OCI-LY7 (cell line): Measurements from ENCODE around the gene IQSEC1. TPM values are rescaled to one million over a fixed set of nuclear protein-coding genes. Genes with fewer than 3 reads are reported as not detected.

Experiments
- BruUV-seq: library from RNA; stranded (reverse); fragments of 400-500 nt; replicated peaks from 2 replicates; lab custom pipeline; 2021; lab: Mats Ljungman, UMichigan
- CTCF ChIA-PET: fragments of 300-600 bp; sonication (Branson Sonifier 250); formaldehyde crosslinking; loops from one replicate; lab custom pipeline; 2022; ENCODE audit warnings: antibody characterized with exemption; ENCODE audit not compliant: unreplicated experiment; lab: Charles Lee
- POLR2A ChIA-PET: fragments of 300-600 bp; sonication (Branson Sonifier 250); formaldehyde crosslinking; loops from one replicate; lab custom pipeline; 2022; ENCODE audit warnings: antibody characterized with exemption; lab: Charles Lee
- DNase-seq: peaks from one replicate; pipeline ENCODE4 v3.0.0-alpha.2; 2015; ENCODE audit warnings: low spot score
- H2AFZ ChIP-seq: fragments of 200-600 bp; sonication (generic), shearing (Covaris generic); 2 replicates; pipeline ENCODE4 v1.6.1; 2014; ENCODE audit warnings: mild to moderate bottlenecking, antibody characterized with exemption, low read length, moderate library complexity
- H3K27ac ChIP-seq: fragments of 200-600 bp; sonication (generic); 2 replicates; pipeline ENCODE4 v1.5.1; 2014; ENCODE audit warnings: mixed run types, low read depth, mild to moderate bottlenecking, moderate library complexity, low read length, inconsistent platforms; ENCODE audit not compliant: poor library complexity, severe bottlenecking
- H3K36me3 ChIP-seq: fragments of 200-600 bp; sonication (generic); 2 replicates; pipeline ENCODE4 v1.6.1; 2014; ENCODE audit warnings: mild to moderate bottlenecking, antibody characterized with exemption, low read length, moderate library complexity, mixed read lengths; ENCODE audit not compliant: insufficient read depth
- H3K4me1 ChIP-seq: fragments of 200-600 bp; sonication (generic); 2 replicates; pipeline ENCODE4 v1.5.1; 2014; ENCODE audit warnings: mild to moderate bottlenecking, low read length; ENCODE audit not compliant: insufficient read depth, poor library complexity, severe bottlenecking
- H3K4me2 ChIP-seq: fragments of 200-600 bp; sonication (generic); 2 replicates; pipeline ENCODE4 v1.6.1; 2014; ENCODE audit warnings: mild to moderate bottlenecking, low read length
- H3K4me3 ChIP-seq: fragments of 200-600 bp; sonication (generic); 2 replicates; pipeline ENCODE4 v1.5.1; 2014; ENCODE audit warnings: mild to moderate bottlenecking, low read depth, low read length; ENCODE audit not compliant: poor library complexity, severe bottlenecking
- H3K79me2 ChIP-seq: fragments of 200-600 bp; sonication (generic); 2 replicates; pipeline ENCODE4 v1.6.1; 2016; ENCODE audit warnings: low read depth, mild to moderate bottlenecking, low read length, moderate library complexity, mixed read lengths; ENCODE audit not compliant: insufficient read depth
- H3K9me2 ChIP-seq: fragments of 200-600 bp; sonication (generic); 2 replicates; pipeline ENCODE4 v1.6.1; 2016; ENCODE audit warnings: mild to moderate bottlenecking, low read length, mixed read lengths; ENCODE audit not compliant: insufficient read depth
- H3K9me3 ChIP-seq: fragments of 200-600 bp; sonication (generic); 2 replicates; pipeline ENCODE4 v1.6.1; 2014; ENCODE audit warnings: mild to moderate bottlenecking, mixed run types, low read length, mixed read lengths
- H4K20me1 ChIP-seq: fragments of 200-600 bp; sonication (generic); 2 replicates; pipeline ENCODE4 v1.6.1; 2014; ENCODE audit warnings: mild to moderate bottlenecking, antibody characterized with exemption, low read length, moderate library complexity, mixed read lengths; ENCODE audit not compliant: insufficient read depth
- CTCF ChIP-seq: fragments of 200-600 bp; sonication (generic); conservative IDR thresholded peaks from 2 replicates; pipeline ENCODE4 v1.5.1; 2014; ENCODE audit warnings: mild to moderate bottlenecking, antibody characterized with exemption, low read length, moderate library complexity, mixed read lengths
- EZH2phosphoT487 ChIP-seq: fragments of 200-600 bp; sonication (generic); IDR thresholded peaks from 2 replicates; pipeline ENCODE4 v1.6.1; 2018; ENCODE audit warnings: low read depth, borderline replicate concordance, mild to moderate bottlenecking, mixed run types, antibody characterized with exemption, low read length, moderate library complexity, mixed read lengths
- intact Hi-C: fragments of 100-400 bp; cut with micrococcal nuclease; formaldehyde crosslinking; loops from one replicate; pipeline ENCODE4 v1.10.0; 2022; ENCODE audit not compliant: unreplicated experiment
- total RNA-seq, 2 experiments: library from RNA; depleted of rRNA in 1 of 2; stranded (reverse); fragments of >200 nt in 1 of 2; shearing (Covaris generic) in 1 of 2; gene quantifications; 2 replicates each; pipeline ENCODE4 v1.2.3, GENCODE V29; 2014 to 2022

Gene IQSEC1
- total RNA-seq, 2 experiments from 2014 or later = 25.2 to 70.1 TPM

DNA sequence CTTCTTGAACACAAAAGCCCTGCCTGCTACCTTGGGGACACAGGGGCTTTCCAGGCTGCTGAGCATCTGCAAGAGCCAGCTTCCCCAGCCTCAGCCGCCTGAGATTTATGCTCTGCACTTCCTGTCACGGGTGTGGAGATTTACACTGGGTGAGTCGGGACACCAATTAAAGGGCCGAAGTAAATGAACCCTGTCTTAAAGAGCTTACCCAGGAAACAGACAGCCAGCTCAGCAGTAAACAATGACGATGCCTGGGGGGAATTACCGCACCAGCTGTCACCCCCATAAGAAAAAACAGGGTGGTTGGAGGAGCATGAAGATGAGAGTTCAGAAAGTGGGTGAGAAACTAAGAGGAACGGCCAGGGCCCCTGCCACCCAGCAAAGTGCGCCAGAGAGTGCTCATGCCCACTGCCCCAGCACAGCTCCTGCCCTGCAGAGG, 37.5 kb upstream of the IQSEC1 start:
- POLR2A ChIA-PET = interaction anchor here (0.5 to 2.1 kb wide), 8 partner anchors 9 to 334 kb away, joined by 3 to 9 read pairs (median 6); no protein-coding TSS in a partner anchor
- peak overlapping the region; percentile 67 for H3K4me2 ChIP-seq
- CTCF ChIA-PET = interaction anchor here (0.6 to 1.4 kb wide), 3 partner anchors 9 to 343 kb away, joined by 3 to 12 read pairs (median 4); no protein-coding TSS in a partner anchor
- no TSS peak for BruUV-seq
- H3K9me3 ChIP-seq = no peaks in the 10 kb centered on the region
- no peaks in the 10 kb centered on the region for H3K79me2 ChIP-seq
- DNase-seq = peak; percentile 94
- H2AFZ ChIP-seq = peak overlapping the region; percentile 64
- intact Hi-C loops = loop anchor here (5.0 kb wide), 1 partner anchor 342 kb away; no protein-coding TSS in a partner anchor
- peaks cover 45% of the 10 kb centered on the region for H3K4me1 ChIP-seq
- no peaks in the 10 kb centered on the region for H3K36me3 ChIP-seq
- H3K27ac ChIP-seq = peak overlapping the region; percentile 84
- H3K4me3 ChIP-seq = peak overlapping the region; percentile 54
- H4K20me1 ChIP-seq = no peaks in the 10 kb centered on the region
- TF ChIP-seq EZH2phosphoT487 (no peak), CTCF (no peak)
- H3K9me2 ChIP-seq = no peaks in the 10 kb centered on the region

GRCh38 chr3:13109516-13109915, 36.3 kb upstream of the IQSEC1 start:
- no peak for DNase-seq
- Histone ChIP-seq H3K27ac (no peak overlapping the region), H3K4me3 (no peak overlapping the region), H4K20me1 (no peaks in the 10 kb centered on the region), H3K9me3 (no peaks in the 10 kb centered on the region), H3K4me2 (no peak overlapping the region), H3K36me3 (no peaks in the 10 kb centered on the region), H3K9me2 (no peaks in the 10 kb centered on the region), H3K4me1 (peaks cover 45% of the 10 kb centered on the region), H2AFZ (no peak overlapping the region), H3K79me2 (no peaks in the 10 kb centered on the region)
- POLR2A ChIA-PET = interaction anchor here (0.6 to 2.1 kb wide), 6 partner anchors 10 to 388 kb away, joined by 3 to 8 read pairs (median 4); no protein-coding TSS in a partner anchor
- intact Hi-C loops = no loop called here
- CTCF ChIA-PET = no interaction called here
- TF ChIP-seq CTCF (no peak), EZH2phosphoT487 (no peak)
- no TSS peak for BruUV-seq

- Histone ChIP-seq H2AFZ (no peak overlapping the region), H3K4me2 (no peak overlapping the region), H3K4me1 (peaks cover 40% of the 10 kb centered on the region), H4K20me1 (no peaks in the 10 kb centered on the region), H3K4me3 (no peak overlapping the region), H3K27ac (no peak overlapping the region), H3K9me3 (no peaks in the 10 kb centered on the region), H3K36me3 (no peaks in the 10 kb centered on the region), H3K79me2 (no peaks in the 10 kb centered on the region), H3K9me2 (no peaks in the 10 kb centered on the region)
- no TSS peak for BruUV-seq
- ChIA-PET POLR2A (no interaction called here), CTCF (no interaction called here)
- DNase-seq = no peak
- no peak for TF ChIP-seq EZH2phosphoT487
- TF ChIP-seq CTCF = no peak
- intact Hi-C loops = no loop called here
Measured at GRCh38 chr3:13108861-13109260, 35.6 kb upstream of the IQSEC1 start.
